Testis (tissue), 3 donors: ENCODE results near the gene SUCLG2. TPM values are rescaled to one million over a fixed set of nuclear protein-coding genes. Genes with fewer than 3 reads are reported as not detected.

Source experiments
- DNase-seq: peaks from one replicate; pipeline ENCODE4 v3.0.0-alpha.2; 2019
- H3K27ac ChIP-seq, 2 donors: fragments of 200-600 bp; sonication (generic); one replicate each; pipeline ENCODE4 v1.5.1; 2019
- H3K27me3 ChIP-seq: fragments of 200-600 bp; sonication (generic); one replicate; pipeline ENCODE4 v1.5.1; 2019
- H3K36me3 ChIP-seq: fragments of 200-600 bp; sonication (generic); one replicate; pipeline ENCODE4 v1.5.1; 2017; ENCODE audit warnings: low read depth; ENCODE audit errors: missing control alignments
- H3K4me1 ChIP-seq: fragments of 200-600 bp; sonication (generic); one replicate; pipeline ENCODE4 v1.5.1; 2019
- H3K4me3 ChIP-seq, 2 donors: fragments of 200-600 bp; sonication (generic); one replicate each; pipeline ENCODE4 v1.5.1; 2017 to 2019
- H3K9me3 ChIP-seq: fragments of 200-600 bp; sonication (generic); one replicate; pipeline ENCODE4 v1.5.1; 2017
- POLR2A ChIP-seq: fragments of 450-650 bp; IDR thresholded peaks from one replicate; pipeline ENCODE4 v1.6.1; 2017; ENCODE audit warnings: antibody characterized with exemption, mild to moderate bottlenecking, moderate library complexity
- WGBS, 2 donors: methylation state at CpG; one replicate each; pipeline ENCODE4 v1.1.5; 2018; 5-methylcytosine and 5-hydroxymethylcytosine counted together
- intact Hi-C: fragments of 100-400 bp; cut with DNase I; formaldehyde crosslinking; loops from one replicate; pipeline ENCODE4 v1.15.1; 2023; ENCODE audit warnings: low total_unique reads
- polyA plus RNA-seq: library from polyadenylated mRNA; stranded (reverse); fragments of 350-450 nt; fragmentation: Illumina TruSeq; extraction: RNeasy Lipid Tissue Mini Kit (QIAGEN cat#74804); gene quantifications from one replicate; pipeline ENCODE4 v1.2.3, GENCODE V29; 2014; ENCODE audit warnings: low read depth, low replicate concordance; ENCODE audit not compliant: insufficient read depth
- total RNA-seq, 2 donors: library from RNA; depleted of rRNA; stranded (reverse); fragments of >200 nt; gene quantifications; one replicate each; pipeline ENCODE4 v1.2.3, GENCODE V29; 2016
- TF ChIP-seq, protein P1 (sequence below), 3 experiments: fragments of 450-650 bp in 2 of 3; fragments of 200-600 bp in 1 of 3; sonication (generic) in 1 of 3; IDR thresholded peaks; one replicate each; pipeline ENCODE4 v1.5.1; 2016 to 2019; ENCODE audit warnings: antibody characterized with exemption in 3 of 3, mild to moderate bottlenecking in 2 of 3, moderate library complexity in 1 of 3

Gene SUCLG2
- total and polyA plus RNA-seq, 3 donors from 2014 or later = 18.0 to 28.7 (median 23.8) TPM

DNA sequence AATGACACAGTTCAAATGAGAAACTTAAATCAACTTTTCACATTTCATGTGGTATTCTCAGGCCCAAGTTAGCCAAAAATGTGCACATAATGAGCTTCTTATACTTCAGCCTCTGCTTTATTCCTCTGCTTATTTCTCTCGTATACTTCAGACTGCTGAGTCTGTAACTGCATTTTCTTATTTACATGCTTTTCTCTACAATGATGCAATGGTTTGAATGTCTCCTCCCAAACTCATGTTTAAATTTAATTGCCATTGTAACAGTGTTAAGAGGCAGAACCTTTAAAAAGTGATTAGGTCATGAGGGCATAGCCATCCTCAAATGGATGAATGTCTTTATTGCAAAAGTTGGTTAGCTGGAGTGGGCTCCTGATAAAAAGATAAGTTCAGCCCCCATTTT is 184.2 kb downstream of the SUCLG2 start:
- DNase-seq = no peak
- 94 to 96% methylated on average over 1 of the region's 1 CpG for WGBS, 2 donors
- intact Hi-C loops = no loop called here

DNA sequence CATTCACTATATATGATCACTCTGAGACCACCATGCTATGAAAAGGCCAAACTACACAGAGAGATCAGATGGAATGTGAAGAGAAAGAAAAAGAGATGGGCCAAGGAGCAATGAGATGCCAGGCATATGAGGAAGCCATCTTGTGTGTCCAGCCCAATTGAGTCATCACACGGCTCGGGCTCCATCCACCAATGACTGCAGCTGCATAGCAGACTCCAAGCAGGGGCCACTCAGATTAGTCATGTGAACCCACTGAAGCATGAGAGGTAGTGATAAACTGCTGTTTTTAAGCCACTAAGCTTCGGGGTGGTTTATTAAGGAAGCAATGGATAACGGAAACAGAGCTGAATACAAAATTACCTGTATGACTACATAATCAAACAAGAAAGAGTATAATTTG is 185.9 kb downstream of the SUCLG2 start:
- Histone ChIP-seq H3K27me3 (no peaks in the 10 kb centered on the region), H3K27ac (no peak overlapping the region), H3K36me3 (no peaks in the 10 kb centered on the region), H3K4me1 (no peaks in the 10 kb centered on the region), H3K4me3 (no peak overlapping the region), H3K9me3 (no peaks in the 10 kb centered on the region)
- no peak for TF ChIP-seq POLR2A
- TF ChIP-seq, protein P1, sequence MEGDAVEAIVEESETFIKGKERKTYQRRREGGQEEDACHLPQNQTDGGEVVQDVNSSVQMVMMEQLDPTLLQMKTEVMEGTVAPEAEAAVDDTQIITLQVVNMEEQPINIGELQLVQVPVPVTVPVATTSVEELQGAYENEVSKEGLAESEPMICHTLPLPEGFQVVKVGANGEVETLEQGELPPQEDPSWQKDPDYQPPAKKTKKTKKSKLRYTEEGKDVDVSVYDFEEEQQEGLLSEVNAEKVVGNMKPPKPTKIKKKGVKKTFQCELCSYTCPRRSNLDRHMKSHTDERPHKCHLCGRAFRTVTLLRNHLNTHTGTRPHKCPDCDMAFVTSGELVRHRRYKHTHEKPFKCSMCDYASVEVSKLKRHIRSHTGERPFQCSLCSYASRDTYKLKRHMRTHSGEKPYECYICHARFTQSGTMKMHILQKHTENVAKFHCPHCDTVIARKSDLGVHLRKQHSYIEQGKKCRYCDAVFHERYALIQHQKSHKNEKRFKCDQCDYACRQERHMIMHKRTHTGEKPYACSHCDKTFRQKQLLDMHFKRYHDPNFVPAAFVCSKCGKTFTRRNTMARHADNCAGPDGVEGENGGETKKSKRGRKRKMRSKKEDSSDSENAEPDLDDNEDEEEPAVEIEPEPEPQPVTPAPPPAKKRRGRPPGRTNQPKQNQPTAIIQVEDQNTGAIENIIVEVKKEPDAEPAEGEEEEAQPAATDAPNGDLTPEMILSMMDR (IDR thresholded peaks at IDR 0.05) = no peak
- intact Hi-C loops = no loop called here
- no peak for DNase-seq
- WGBS, 2 donors = 94 to 95% methylated on average over 4 of the region's 4 CpGs

More for the DNA sequence above, 184.2 kb downstream of the SUCLG2 start:
- H3K27me3 ChIP-seq = no peaks in the 10 kb centered on the region
- no peak overlapping the region for H3K27ac ChIP-seq
- no peaks in the 10 kb centered on the region for H3K36me3 ChIP-seq
- no peak overlapping the region for H3K4me3 ChIP-seq
- TF ChIP-seq, protein P1 (IDR thresholded peaks at IDR 0.05) = no peak
- TF ChIP-seq POLR2A = no peak
- no peaks in the 10 kb centered on the region for H3K9me3 ChIP-seq
- H3K4me1 ChIP-seq = no peaks in the 10 kb centered on the region

DNA sequence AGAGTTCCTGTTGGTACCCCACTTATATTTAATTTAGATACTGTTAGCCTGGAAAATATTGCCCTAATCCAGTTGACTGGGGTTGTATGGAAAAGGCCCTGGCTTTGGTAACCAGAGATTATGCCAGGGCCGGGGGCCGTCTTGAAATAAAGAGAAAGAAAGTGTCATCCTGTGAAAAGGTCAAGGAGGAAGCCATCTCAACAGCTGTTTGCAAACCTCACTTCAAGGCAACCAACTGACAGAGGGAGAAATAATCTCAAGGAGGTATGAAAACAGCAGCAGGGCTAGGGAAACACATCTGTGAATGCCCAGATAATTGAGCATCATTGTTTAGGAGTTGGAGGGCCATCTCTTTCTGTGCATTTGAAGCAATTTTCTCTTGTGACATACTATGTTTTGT is 190.8 kb downstream of the SUCLG2 start:
- no peak overlapping the region for H3K4me3 ChIP-seq
- H3K4me1 ChIP-seq = no peaks in the 10 kb centered on the region
- H3K27me3 ChIP-seq = no peaks in the 10 kb centered on the region
- H3K36me3 ChIP-seq = no peaks in the 10 kb centered on the region
- WGBS, 2 donors = 37 to 48% methylated on average over 2 of the region's 2 CpGs
- no peak overlapping the region for H3K27ac ChIP-seq
- intact Hi-C loops = no loop called here
- H3K9me3 ChIP-seq = no peaks in the 10 kb centered on the region
- DNase-seq = no peak
- TF ChIP-seq, protein P1 (IDR thresholded peaks at IDR 0.05) = no peak
- no peak for TF ChIP-seq POLR2A

DNA sequence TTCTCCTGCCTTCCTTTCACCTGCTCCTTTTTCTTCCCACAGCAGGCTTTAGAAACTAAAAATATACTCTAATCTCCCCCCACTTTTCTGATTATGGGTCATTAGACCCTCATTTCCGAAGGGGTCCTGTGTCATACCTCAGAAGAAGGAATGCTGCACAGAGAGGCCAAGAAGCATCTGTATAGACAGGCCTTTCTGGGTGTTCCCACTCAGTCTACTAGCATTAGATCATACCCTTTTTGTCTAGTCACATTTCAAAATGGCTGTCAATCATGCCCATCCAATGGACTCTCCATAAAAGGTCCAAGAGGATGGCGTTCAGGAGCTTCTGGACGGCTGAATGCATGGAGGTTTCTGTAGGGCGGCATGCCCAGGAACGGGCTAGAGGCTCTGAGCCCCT is 192.2 kb downstream of the SUCLG2 start:
- no peaks in the 10 kb centered on the region for H3K36me3 ChIP-seq
- no peak overlapping the region for H3K4me3 ChIP-seq
- TF ChIP-seq, protein P1 (IDR thresholded peaks at IDR 0.05) = no peak
- TF ChIP-seq POLR2A = no peak
- WGBS, 2 donors = 88 to 93% methylated on average over 5 of the region's 5 CpGs
- DNase-seq = no peak
- H3K9me3 ChIP-seq = no peaks in the 10 kb centered on the region
- no peaks in the 10 kb centered on the region for H3K4me1 ChIP-seq
- no peak overlapping the region for H3K27ac ChIP-seq
- intact Hi-C loops = no loop called here
- no peaks in the 10 kb centered on the region for H3K27me3 ChIP-seq

DNA sequence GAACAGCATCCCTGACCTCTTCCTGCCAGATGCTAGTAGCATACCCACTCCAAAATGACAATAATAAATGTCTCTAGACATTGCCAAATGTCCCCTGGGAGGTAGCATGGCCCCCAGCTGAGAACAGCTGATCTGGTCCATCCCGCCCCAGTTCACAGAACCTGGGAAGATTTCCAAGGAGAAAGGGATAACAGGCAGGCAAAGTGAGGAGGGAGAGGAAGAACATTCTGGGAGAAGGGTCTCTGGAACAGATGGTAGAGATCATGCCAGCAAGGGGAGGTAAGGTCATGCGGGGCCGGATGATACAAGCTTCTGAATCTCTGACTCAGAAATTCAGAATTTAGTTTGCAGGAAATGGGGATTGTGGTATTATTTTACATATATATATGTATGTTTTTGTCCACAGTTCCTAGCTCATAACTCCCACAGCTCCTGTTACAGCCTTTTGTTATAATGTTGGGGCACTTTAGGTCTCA is 192.7 kb downstream of the SUCLG2 start:
- Histone ChIP-seq H3K36me3 (no peaks in the 10 kb centered on the region), H3K4me1 (no peaks in the 10 kb centered on the region), H3K4me3 (no peak overlapping the region), H3K27ac (no peak overlapping the region), H3K9me3 (no peaks in the 10 kb centered on the region), H3K27me3 (no peaks in the 10 kb centered on the region)
- DNase-seq = no peak
- WGBS, 2 donors = 57 to 65% methylated on average over 3 of the region's 3 CpGs
- TF ChIP-seq POLR2A = no peak
- TF ChIP-seq, protein P1 (IDR thresholded peaks at IDR 0.05) = no peak
- intact Hi-C loops = no loop called here
